Parathyroid adenoma (tissue), 2 donors: ENCODE measurements around the gene MAP2K2.

Experiments
- H2AFZ ChIP-seq: fragments of 300-600 bp; sonication (generic); one replicate; pipeline ENCODE4 v1.7.0; 2017; ENCODE audit warnings: antibody characterized with exemption, mild to moderate bottlenecking
- H3K27ac ChIP-seq: fragments of 300-600 bp; sonication (generic); one replicate; pipeline ENCODE4 v1.7.0; 2017
- H3K27me3 ChIP-seq: fragments of 300-600 bp; sonication (generic); one replicate; pipeline ENCODE4 v1.7.0; 2017; ENCODE audit warnings: low read length; ENCODE audit not compliant: control insufficient read depth, insufficient read depth
- H3K36me3 ChIP-seq: fragments of 300-600 bp; sonication (generic); one replicate; pipeline ENCODE4 v1.7.0; 2017; ENCODE audit warnings: low read length; ENCODE audit not compliant: control insufficient read depth, insufficient read depth
- H3K4me1 ChIP-seq: fragments of 300-600 bp; sonication (generic); one replicate; pipeline ENCODE4 v1.7.0; 2017; ENCODE audit warnings: control low read depth
- H3K4me2 ChIP-seq: fragments of 300-600 bp; sonication (generic); one replicate; pipeline ENCODE4 v1.7.0; 2017; ENCODE audit warnings: low read length
- H3K4me3 ChIP-seq: fragments of 300-600 bp; sonication (generic); one replicate; pipeline ENCODE4 v1.7.0; 2017; ENCODE audit warnings: low read depth, low read length
- H3K79me2 ChIP-seq: fragments of 300-600 bp; sonication (generic); one replicate; pipeline ENCODE4 v1.7.0; 2017; ENCODE audit warnings: control low read depth
- H3K9ac ChIP-seq: fragments of 300-600 bp; sonication (generic); one replicate; pipeline ENCODE4 v1.7.0; 2017; ENCODE audit warnings: mild to moderate bottlenecking
- H3K9me3 ChIP-seq: fragments of 300-600 bp; sonication (generic); one replicate; pipeline ENCODE4 v1.7.0; 2017; ENCODE audit warnings: low read length; ENCODE audit not compliant: control insufficient read depth
- CTCF ChIP-seq: fragments of 300-600 bp; sonication (generic); IDR thresholded peaks from one replicate; pipeline ENCODE4 v1.7.0; 2017; ENCODE audit warnings: antibody characterized with exemption, mild to moderate bottlenecking
- donor health status: primary hyperparathyroidism.

The MAP2K2 gene

DNA sequence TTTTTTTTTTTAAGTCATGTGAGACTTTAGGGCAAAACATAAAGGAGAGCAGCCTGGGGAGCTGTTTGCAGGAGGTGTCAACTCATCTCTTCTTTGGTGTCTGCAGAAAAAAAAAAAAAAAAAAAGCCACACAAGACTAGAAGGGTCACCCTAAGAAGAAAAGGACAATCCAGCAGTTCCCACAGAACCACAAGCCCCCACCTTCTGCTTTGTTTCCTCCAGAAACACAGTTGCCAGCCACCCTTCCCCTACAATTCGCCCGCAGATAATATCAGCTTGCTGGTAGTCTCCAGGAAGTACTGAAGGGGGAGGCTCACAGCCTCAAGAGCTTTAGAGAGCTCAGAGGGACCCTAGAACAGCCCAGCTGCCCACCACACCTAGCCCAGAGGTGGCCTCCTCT lies 34.9 kb downstream of the MAP2K2 start:
- Histone ChIP-seq H3K4me3 (no peak overlapping the region), H2AFZ (no peak overlapping the region), H3K79me2 (no peaks in the 10 kb centered on the region), H3K4me1 (no peaks in the 10 kb centered on the region), H3K4me2 (no peak overlapping the region), H3K36me3 (no peaks in the 10 kb centered on the region), H3K27me3 (no peaks in the 10 kb centered on the region), H3K9me3 (no peaks in the 10 kb centered on the region), H3K9ac (no peak overlapping the region), H3K27ac (no peak overlapping the region)
- TF ChIP-seq CTCF = no peak

DNA sequence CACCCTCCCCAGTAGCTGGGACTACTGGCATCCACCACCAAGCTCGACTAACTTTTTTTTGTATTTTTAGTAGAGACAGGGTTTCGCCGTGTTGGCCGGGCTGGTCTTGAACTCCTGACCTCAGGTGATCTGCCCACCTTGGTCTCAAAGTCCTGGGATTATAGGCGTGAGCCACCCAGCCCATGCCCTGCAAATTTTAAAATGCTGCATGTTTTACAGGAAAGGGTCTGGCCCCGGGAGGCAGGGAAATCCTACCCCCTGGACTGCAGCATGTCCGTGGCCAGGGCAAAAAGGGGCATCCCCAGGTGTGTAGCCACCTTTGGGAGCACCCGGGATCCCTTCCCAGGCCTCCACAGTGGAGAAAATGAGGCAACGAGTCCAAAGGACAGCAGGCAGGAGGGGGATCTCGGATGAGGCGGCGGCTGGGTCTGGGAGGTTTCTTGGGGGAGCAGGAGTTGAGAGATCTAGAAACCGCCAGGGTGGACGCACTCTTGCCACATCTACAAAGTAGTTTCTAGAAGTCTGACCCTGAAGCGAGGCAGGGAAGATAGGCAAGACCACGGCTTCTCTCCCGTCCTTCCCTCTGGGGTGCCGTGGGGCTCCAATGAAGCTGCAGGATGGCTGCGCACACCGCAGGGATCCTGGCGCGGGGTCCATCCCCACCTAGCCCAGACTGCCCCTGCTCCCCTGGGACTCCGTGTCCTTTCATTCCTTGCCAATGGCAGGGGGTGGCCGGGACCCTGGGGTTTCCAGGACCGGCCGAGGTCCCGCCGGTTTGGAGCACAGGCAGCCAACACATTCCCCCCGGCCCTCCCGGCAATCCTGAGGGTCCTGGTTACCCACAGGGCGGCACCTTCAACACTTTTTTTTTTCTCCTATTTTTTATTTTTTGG lies 35.9 kb downstream of the MAP2K2 start:
- no peak overlapping the region for H3K4me2 ChIP-seq
- no peak overlapping the region for H3K27ac ChIP-seq
- no peaks in the 10 kb centered on the region for H3K27me3 ChIP-seq
- no peaks in the 10 kb centered on the region for H3K36me3 ChIP-seq
- no peaks in the 10 kb centered on the region for H3K4me1 ChIP-seq
- TF ChIP-seq CTCF = no peak
- H2AFZ ChIP-seq = no peak overlapping the region
- H3K9me3 ChIP-seq = no peaks in the 10 kb centered on the region
- H3K9ac ChIP-seq = no peak overlapping the region
- H3K79me2 ChIP-seq = no peaks in the 10 kb centered on the region
- no peak overlapping the region for H3K4me3 ChIP-seq

DNA sequence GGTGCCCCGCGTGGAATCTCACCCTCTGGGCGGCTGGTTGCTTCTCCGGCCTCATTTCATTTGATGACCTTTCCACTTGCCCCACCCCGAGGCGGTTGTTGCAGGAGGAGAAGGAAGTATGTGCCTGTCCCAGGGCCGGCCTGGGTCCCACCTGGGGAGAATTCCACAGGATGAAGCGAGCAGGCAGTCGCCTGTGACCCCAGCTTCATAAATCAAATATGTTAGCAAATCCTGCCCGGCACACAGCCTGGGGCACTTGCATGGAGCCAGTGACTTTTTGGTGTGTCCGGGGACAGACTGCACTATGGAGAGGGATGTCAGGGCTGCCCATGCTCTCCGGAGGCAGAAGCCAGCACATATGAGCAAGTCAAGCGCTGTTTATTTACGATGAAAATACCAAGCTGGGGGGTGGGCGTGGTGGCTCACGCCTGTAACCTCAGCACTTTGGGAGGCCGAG lies 37.5 kb downstream of the MAP2K2 start:
- Histone ChIP-seq H3K9me3 (no peaks in the 10 kb centered on the region), H3K4me2 (no peak overlapping the region), H2AFZ (no peak overlapping the region), H3K4me1 (no peaks in the 10 kb centered on the region), H3K36me3 (no peaks in the 10 kb centered on the region), H3K4me3 (no peak overlapping the region), H3K27me3 (no peaks in the 10 kb centered on the region), H3K79me2 (no peaks in the 10 kb centered on the region), H3K9ac (no peak overlapping the region), H3K27ac (no peak overlapping the region)
- no peak for TF ChIP-seq CTCF

GRCh38 chr19:4084547-4084877 lies 39.4 kb downstream of the MAP2K2 start:
- H3K4me1 ChIP-seq = no peaks in the 10 kb centered on the region
- TF ChIP-seq CTCF = no peak
- no peak overlapping the region for H3K4me2 ChIP-seq
- no peaks in the 10 kb centered on the region for H3K9me3 ChIP-seq
- H3K79me2 ChIP-seq = no peaks in the 10 kb centered on the region
- H2AFZ ChIP-seq = no peak overlapping the region
- no peaks in the 10 kb centered on the region for H3K36me3 ChIP-seq
- no peak overlapping the region for H3K27ac ChIP-seq
- no peak overlapping the region for H3K4me3 ChIP-seq
- H3K9ac ChIP-seq = no peak overlapping the region
- no peaks in the 10 kb centered on the region for H3K27me3 ChIP-seq
